HCT116 (cell line): Measurements from ENCODE around the gene SLC3A2. TPM values are rescaled to one million over a fixed set of nuclear protein-coding genes. Genes with fewer than 3 reads are reported as not detected.

Experiments used
- ATAC-seq: fragments of 200-7000 bp; cut with Tn5 transposase; 2 replicates; pipeline ENCODE4 v1.9.1; 2020; ENCODE audit warnings: mild to moderate bottlenecking, moderate library complexity
- BruUV-seq: library from RNA; stranded (reverse); fragments of 400-500 nt; replicated peaks from 2 replicates; lab custom pipeline; 2021; lab: Mats Ljungman, UMichigan
- CTCF ChIA-PET: fragments of 300-600 bp; sonication (Branson Sonifier 250); formaldehyde crosslinking; loops from one replicate; lab custom pipeline; 2021; ENCODE audit warnings: antibody characterized with exemption; lab: Charles Lee
- POLR2A ChIA-PET: fragments of 300-600, 350-600 bp; sonication (Branson Sonifier 250); formaldehyde crosslinking; loops from one replicate; lab custom pipeline; 2021; ENCODE audit warnings: antibody characterized with exemption; lab: Charles Lee
- RAD21 ChIA-PET, 2 experiments: fragments of 300-600 bp; sonication (Branson Sonifier 250); formaldehyde crosslinking; loops; one replicate each; lab custom pipeline; 2023; ENCODE audit warnings: low total read pairs in 2 of 2; ENCODE audit not compliant: uncharacterized antibody in 2 of 2, unreplicated experiment in 2 of 2, low non-redundant PET in 1 of 2; lab: Charles Lee
- DNase-seq: peaks from one replicate; pipeline ENCODE4 v3.0.0-alpha.2; 2010; ENCODE audit warnings: low read depth, low spot score
- H2AFZ ChIP-seq: fragments of 200-600 bp; shearing (Covaris generic), sonication (generic); 2 replicates; pipeline ENCODE4 v1.6.1; 2017; ENCODE audit warnings: low read depth, mixed run types, mixed read lengths, antibody characterized with exemption, low read length; ENCODE audit not compliant: poor library complexity, severe bottlenecking
- H3K27ac ChIP-seq: 2 replicates; pipeline ENCODE4 v1.5.1; 2012; ENCODE audit warnings: low read depth, low read length
- H3K27me3 ChIP-seq: fragments of 200-600 bp; sonication (generic); 2 replicates; pipeline ENCODE4 v1.6.1; 2016; ENCODE audit warnings: mixed run types, low read length, mixed read lengths; ENCODE audit not compliant: insufficient read depth
- H3K36me3 ChIP-seq, 2 experiments: fragments of 200-500 bp in 1 of 2; fragments of 200-600 bp in 1 of 2; sonication (Bioruptor generic) in 1 of 2; sonication (generic) in 1 of 2; 2 replicates each; pipeline versions ENCODE4 v1.5.1 to v1.6.1; 2014 to 2016; ENCODE audit warnings: low read length in 2 of 2, inconsistent platforms in 1 of 2, mixed read lengths in 1 of 2, mixed run types in 1 of 2; ENCODE audit not compliant: insufficient read depth in 2 of 2, control insufficient read depth in 1 of 2
- H3K4me1 ChIP-seq, 2 experiments: fragments of 200-600 bp in 1 of 2; sonication (generic) in 1 of 2; 2 replicates each; pipeline versions ENCODE4 v1.5.1 to v1.6.1; 2012 to 2017; ENCODE audit warnings: low read length in 2 of 2, inconsistent platforms in 1 of 2, mild to moderate bottlenecking in 1 of 2, mixed read lengths in 1 of 2, mixed run types in 1 of 2, moderate library complexity in 1 of 2; ENCODE audit not compliant: insufficient read depth in 2 of 2, control insufficient read depth in 1 of 2
- H3K4me2 ChIP-seq: fragments of 200-600 bp; sonication (generic); 2 replicates; pipeline ENCODE4 v1.6.1; 2017; ENCODE audit warnings: mixed run types, low read length, mixed read lengths
- H3K4me3 ChIP-seq, 2 experiments: fragments of 200-600 bp in 1 of 2; sonication (generic) in 1 of 2; replicated peaks in 1 of 2; 2 replicates each; pipeline ENCODE4 v1.5.1; 2011 to 2016; ENCODE audit warnings: low read length in 2 of 2, control low read depth in 1 of 2, low read depth in 1 of 2, mild to moderate bottlenecking in 1 of 2, mixed read lengths in 1 of 2, mixed run types in 1 of 2
- H3K79me2 ChIP-seq: fragments of 200-600 bp; sonication (generic); 2 replicates; pipeline ENCODE4 v1.6.1; 2017; ENCODE audit warnings: mild to moderate bottlenecking, mixed run types, low read length, moderate library complexity, mixed read lengths; ENCODE audit not compliant: insufficient read depth
- H3K9ac ChIP-seq: fragments of 200-600 bp; sonication (generic); 2 replicates; pipeline ENCODE4 v1.6.1; 2016; ENCODE audit warnings: low read length, mixed read lengths
- H3K9me2 ChIP-seq: fragments of 200-600 bp; sonication (generic), shearing (Covaris generic); 2 replicates; pipeline ENCODE4 v1.6.1; 2017; ENCODE audit warnings: mixed run types, mild to moderate bottlenecking, moderate library complexity; ENCODE audit not compliant: insufficient read depth
- H3K9me3 ChIP-seq, 2 experiments: fragments of 200-500 bp in 1 of 2; fragments of 200-600 bp in 1 of 2; sonication (Bioruptor generic) in 1 of 2; sonication (generic) in 1 of 2; 2 replicates each; pipeline ENCODE4 v1.6.1; 2014 to 2017; ENCODE audit warnings: low read length in 2 of 2, mixed read lengths in 2 of 2, inconsistent platforms in 1 of 2, low read depth in 1 of 2, mild to moderate bottlenecking in 1 of 2, mixed run types in 1 of 2, moderate library complexity in 1 of 2; ENCODE audit not compliant: control insufficient read depth in 1 of 2, insufficient read depth in 1 of 2
- H4K20me1 ChIP-seq: fragments of 200-600 bp; sonication (generic), shearing (Covaris generic); 2 replicates; pipeline ENCODE4 v1.6.1; 2017; ENCODE audit warnings: mixed run types, mild to moderate bottlenecking, moderate library complexity; ENCODE audit not compliant: insufficient read depth
- CBX3 ChIP-seq: IDR thresholded peaks from 2 replicates; pipeline ENCODE4 v1.6.1; 2012; ENCODE audit warnings: low read depth
- CEBPB ChIP-seq: IDR thresholded peaks from 2 replicates; pipeline ENCODE4 v1.6.1; 2012; ENCODE audit warnings: low read depth
- EGR1 ChIP-seq: IDR thresholded peaks from 2 replicates; pipeline ENCODE4 v1.6.1; 2012; ENCODE audit warnings: low read depth
- EZH2phosphoT487 ChIP-seq: fragments of 200-600 bp; IDR thresholded peaks from 2 replicates; pipeline ENCODE4 v1.6.1; 2018; ENCODE audit warnings: antibody characterized with exemption, borderline replicate concordance
- FOSL1 ChIP-seq: IDR thresholded peaks from 2 replicates; pipeline ENCODE4 v1.6.1; 2012; ENCODE audit warnings: low read depth
- JUND ChIP-seq: IDR thresholded peaks from 2 replicates; pipeline ENCODE4 v1.6.1; 2012
- POLR2A ChIP-seq: IDR thresholded peaks from 2 replicates; pipeline ENCODE4 v1.7.0; 2011; ENCODE audit warnings: borderline replicate concordance; ENCODE audit not compliant: insufficient read depth, insufficient read length; ENCODE audit errors: extremely low read depth
- POLR2AphosphoS5 ChIP-seq: IDR thresholded peaks from 2 replicates; pipeline ENCODE4 v1.6.1; 2011; ENCODE audit warnings: mild to moderate bottlenecking, low read depth, low read length, moderate library complexity
- RAD21 ChIP-seq: IDR thresholded peaks from 2 replicates; pipeline ENCODE4 v1.6.1; 2012; ENCODE audit warnings: low read depth, mild to moderate bottlenecking
- SIN3A ChIP-seq: IDR thresholded peaks from 2 replicates; pipeline ENCODE4 v1.6.1; 2012; ENCODE audit warnings: low read depth
- SP1 ChIP-seq: IDR thresholded peaks from 2 replicates; pipeline ENCODE4 v1.6.1; 2012; ENCODE audit warnings: low read depth
- SRF ChIP-seq: IDR thresholded peaks from 2 replicates; pipeline ENCODE4 v1.6.1; 2012; ENCODE audit warnings: low read depth
- TCF7L2 ChIP-seq: IDR thresholded peaks from 2 replicates; pipeline ENCODE4 v1.7.0; 2011; ENCODE audit warnings: borderline replicate concordance, inconsistent platforms; ENCODE audit not compliant: insufficient read depth, insufficient read length; ENCODE audit errors: extremely low read depth
- YY1 ChIP-seq: IDR thresholded peaks from 2 replicates; pipeline ENCODE4 v1.6.1; 2011; ENCODE audit warnings: low read length, low read depth, moderate library complexity, mild to moderate bottlenecking; ENCODE audit not compliant: insufficient replicate concordance; ENCODE audit errors: extremely low read depth
- ZNF274 ChIP-seq: fragments of 200-500 bp; sonication (Bioruptor generic); IDR thresholded peaks from 2 replicates; pipeline ENCODE4 v1.6.1; 2014; ENCODE audit warnings: mild to moderate bottlenecking, low read depth, low read length, inconsistent platforms
- intact Hi-C: fragments of 100-400 bp; cut with micrococcal nuclease; formaldehyde crosslinking; loops from 2 replicates; pipeline ENCODE4 v1.10.0; 2022
- total RNA-seq: library from RNA; stranded (reverse); gene quantifications from one replicate; pipeline ENCODE4 v1.2.1, GENCODE V29; 2021; ENCODE audit not compliant: unreplicated experiment
- TF ChIP-seq, protein P1 (sequence below): IDR thresholded peaks from 2 replicates; pipeline ENCODE4 v1.6.1; 2012
- TF ChIP-seq, protein P2 (sequence below): IDR thresholded peaks from 2 replicates; pipeline ENCODE4 v1.6.1; 2012; ENCODE audit warnings: low read depth
- TF ChIP-seq, protein P3 (sequence below): IDR thresholded peaks from 2 replicates; pipeline ENCODE4 v1.6.1; 2012
- TF ChIP-seq, protein P4 (sequence below): IDR thresholded peaks from 2 replicates; pipeline ENCODE4 v1.6.1; 2011; ENCODE audit warnings: mild to moderate bottlenecking, low read length, moderate library complexity; ENCODE audit not compliant: insufficient replicate concordance; ENCODE audit errors: extremely low read depth

The SLC3A2 gene
- total RNA-seq, 1 experiment from 2014 or later, result 418 TPM

DNA sequence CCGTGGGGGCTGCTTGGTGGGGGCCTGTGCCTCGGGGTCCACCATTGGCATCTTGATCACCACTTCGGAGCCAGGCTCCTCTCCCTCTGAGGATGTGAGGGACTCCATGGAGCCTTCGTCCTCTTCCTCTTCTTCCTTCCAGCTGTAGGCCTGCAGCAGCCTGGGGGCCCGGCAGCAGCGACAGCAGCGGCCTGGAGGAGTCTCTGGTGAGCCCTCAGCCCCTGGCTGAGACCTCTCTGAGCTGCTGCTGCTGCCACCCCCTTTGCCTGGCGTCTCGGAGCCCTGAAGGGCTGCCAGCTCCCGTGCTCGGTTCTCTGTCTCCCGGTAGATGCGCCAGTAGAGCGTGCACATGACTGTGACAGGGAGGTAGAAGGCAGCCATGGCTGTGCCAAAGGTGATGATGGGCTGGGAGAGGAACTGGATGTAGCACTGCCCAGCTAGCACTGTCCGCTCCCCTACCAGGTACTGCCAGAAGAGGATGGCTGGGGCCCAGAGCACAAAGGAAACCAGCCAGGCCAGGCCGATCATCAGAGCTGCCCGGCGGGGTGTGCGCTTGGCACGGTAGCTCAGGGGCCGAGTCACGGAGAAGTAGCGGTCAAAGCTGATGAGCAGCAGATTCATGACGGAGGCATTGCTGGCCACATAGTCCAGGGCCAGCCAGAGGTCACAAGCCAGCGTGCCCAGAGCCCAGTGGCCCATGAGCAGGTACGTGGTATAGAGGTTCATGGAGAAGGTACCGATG, 29.6 kb downstream of the SLC3A2 start:
- Histone ChIP-seq H3K4me1 (peaks cover 9 to 18% of the 10 kb centered on the region in 2 experiments; a peak in 3 of 4 replicates), H3K27ac (no peak overlapping the region), H3K79me2 (no peaks in the 10 kb centered on the region), H3K9ac (no peak overlapping the region), H3K4me3 (no peak overlapping the region), H3K9me3 (no peaks in the 10 kb centered on the region), H3K36me3 (no peaks in the 10 kb centered on the region), H3K4me2 (no peak overlapping the region), H4K20me1 (no peaks in the 10 kb centered on the region), H2AFZ (no peak overlapping the region), H3K9me2 (no peaks in the 10 kb centered on the region), H3K27me3 (no peaks in the 10 kb centered on the region)
- ChIA-PET RAD21 (interaction anchor here in 1 of 2 experiments (1.4 kb wide), 1 partner anchor 114 kb away, joined by 4 read pairs; no protein-coding TSS in a partner anchor), CTCF (interaction anchor here (1.2 to 12.2 kb wide), 3 partner anchors 11 to 111 kb away, joined by 3 to 285 read pairs (median 8); partner anchors contain the start of gene CHRM1), POLR2A (no interaction called here)
- intact Hi-C loops, result no loop called here
- DNase-seq, result no peak
- no peak for ATAC-seq
- BruUV-seq, result no TSS peak
- TF ChIP-seq POLR2A (no peak), TCF7L2 (no peak), SP1 (no peak), SRF (no peak), YY1 (no peak), FOSL1 (no peak), ZNF274 (no peak), CEBPB (no peak), SIN3A (no peak), RAD21 (no peak), JUND (no peak), EGR1 (no peak), CBX3 (no peak), POLR2AphosphoS5 (no peak), EZH2phosphoT487 (no peak)
- TF ChIP-seq, protein P1, sequence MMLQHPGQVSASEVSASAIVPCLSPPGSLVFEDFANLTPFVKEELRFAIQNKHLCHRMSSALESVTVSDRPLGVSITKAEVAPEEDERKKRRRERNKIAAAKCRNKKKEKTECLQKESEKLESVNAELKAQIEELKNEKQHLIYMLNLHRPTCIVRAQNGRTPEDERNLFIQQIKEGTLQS, result no peak
- TF ChIP-seq, protein P2, sequence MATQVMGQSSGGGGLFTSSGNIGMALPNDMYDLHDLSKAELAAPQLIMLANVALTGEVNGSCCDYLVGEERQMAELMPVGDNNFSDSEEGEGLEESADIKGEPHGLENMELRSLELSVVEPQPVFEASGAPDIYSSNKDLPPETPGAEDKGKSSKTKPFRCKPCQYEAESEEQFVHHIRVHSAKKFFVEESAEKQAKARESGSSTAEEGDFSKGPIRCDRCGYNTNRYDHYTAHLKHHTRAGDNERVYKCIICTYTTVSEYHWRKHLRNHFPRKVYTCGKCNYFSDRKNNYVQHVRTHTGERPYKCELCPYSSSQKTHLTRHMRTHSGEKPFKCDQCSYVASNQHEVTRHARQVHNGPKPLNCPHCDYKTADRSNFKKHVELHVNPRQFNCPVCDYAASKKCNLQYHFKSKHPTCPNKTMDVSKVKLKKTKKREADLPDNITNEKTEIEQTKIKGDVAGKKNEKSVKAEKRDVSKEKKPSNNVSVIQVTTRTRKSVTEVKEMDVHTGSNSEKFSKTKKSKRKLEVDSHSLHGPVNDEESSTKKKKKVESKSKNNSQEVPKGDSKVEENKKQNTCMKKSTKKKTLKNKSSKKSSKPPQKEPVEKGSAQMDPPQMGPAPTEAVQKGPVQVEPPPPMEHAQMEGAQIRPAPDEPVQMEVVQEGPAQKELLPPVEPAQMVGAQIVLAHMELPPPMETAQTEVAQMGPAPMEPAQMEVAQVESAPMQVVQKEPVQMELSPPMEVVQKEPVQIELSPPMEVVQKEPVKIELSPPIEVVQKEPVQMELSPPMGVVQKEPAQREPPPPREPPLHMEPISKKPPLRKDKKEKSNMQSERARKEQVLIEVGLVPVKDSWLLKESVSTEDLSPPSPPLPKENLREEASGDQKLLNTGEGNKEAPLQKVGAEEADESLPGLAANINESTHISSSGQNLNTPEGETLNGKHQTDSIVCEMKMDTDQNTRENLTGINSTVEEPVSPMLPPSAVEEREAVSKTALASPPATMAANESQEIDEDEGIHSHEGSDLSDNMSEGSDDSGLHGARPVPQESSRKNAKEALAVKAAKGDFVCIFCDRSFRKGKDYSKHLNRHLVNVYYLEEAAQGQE, result no peak
- TF ChIP-seq, protein P3, sequence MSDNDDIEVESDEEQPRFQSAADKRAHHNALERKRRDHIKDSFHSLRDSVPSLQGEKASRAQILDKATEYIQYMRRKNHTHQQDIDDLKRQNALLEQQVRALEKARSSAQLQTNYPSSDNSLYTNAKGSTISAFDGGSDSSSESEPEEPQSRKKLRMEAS, result no peak
- TF ChIP-seq, protein P4, sequence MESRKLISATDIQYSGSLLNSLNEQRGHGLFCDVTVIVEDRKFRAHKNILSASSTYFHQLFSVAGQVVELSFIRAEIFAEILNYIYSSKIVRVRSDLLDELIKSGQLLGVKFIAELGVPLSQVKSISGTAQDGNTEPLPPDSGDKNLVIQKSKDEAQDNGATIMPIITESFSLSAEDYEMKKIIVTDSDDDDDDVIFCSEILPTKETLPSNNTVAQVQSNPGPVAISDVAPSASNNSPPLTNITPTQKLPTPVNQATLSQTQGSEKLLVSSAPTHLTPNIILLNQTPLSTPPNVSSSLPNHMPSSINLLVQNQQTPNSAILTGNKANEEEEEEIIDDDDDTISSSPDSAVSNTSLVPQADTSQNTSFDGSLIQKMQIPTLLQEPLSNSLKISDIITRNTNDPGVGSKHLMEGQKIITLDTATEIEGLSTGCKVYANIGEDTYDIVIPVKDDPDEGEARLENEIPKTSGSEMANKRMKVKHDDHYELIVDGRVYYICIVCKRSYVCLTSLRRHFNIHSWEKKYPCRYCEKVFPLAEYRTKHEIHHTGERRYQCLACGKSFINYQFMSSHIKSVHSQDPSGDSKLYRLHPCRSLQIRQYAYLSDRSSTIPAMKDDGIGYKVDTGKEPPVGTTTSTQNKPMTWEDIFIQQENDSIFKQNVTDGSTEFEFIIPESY, result no peak
